SIG-M5 treated with dmso at 0.1 percent for 504 hours (cell line): ENCODE measurements around the gene GARS1.
"Not testable (repeated sequence)": the region's sequence is repeated elsewhere in the genome, so short reads cannot be mapped to it uniquely, and the experiment has no call there.

ENCODE experiments used
- DNase-seq: peaks from one replicate; lab custom pipeline; 2025; ENCODE audit not compliant: unreplicated experiment; lab: John Stamatoyannopoulos, UW

Gene GARS1

GRCh38 chr7:30594540-30595435 is at the start of gene GARS1:
GARS1 (plus strand) TSS chr7:30594878; CDS start chr7:30594922, 44 bp downstream.
- peak; percentile 70 for DNase-seq

DNA sequence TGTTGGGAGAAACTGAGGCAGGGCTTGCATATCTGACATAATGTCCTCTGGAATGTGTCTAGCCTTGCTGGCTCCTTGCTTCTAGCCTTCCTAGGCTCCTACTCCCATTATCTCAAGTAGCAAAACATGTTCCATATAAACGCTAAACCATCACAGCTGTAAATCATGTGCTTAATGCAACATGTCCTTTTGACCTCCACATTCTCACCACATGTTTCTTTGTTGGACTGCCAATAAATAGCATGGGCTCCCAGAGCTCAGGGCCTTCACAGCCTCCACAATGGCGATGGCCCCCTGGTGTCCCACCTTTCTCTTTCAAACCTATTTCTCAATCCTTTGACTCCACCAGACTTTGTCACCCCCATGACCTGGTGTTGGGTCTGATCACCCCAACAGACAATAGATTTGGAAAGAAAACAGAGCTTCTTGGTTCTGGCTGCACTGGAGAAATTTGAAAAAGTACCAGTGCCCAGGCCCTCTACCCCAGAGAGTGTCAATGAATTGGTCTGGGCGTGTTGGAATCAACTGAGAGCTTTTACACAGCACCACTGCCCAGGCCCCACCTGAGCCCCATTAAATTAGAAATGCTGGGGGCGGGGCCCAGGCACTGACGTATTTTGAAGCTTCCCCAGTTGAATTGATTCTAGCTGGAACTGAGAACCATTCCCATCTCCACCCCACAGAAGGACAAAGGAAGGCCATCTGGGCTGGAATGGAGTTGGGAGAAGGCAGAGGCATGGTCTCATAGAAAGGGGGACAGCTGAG is 48.7 kb upstream of the GARS1 start:
- no peak for DNase-seq

DNA sequence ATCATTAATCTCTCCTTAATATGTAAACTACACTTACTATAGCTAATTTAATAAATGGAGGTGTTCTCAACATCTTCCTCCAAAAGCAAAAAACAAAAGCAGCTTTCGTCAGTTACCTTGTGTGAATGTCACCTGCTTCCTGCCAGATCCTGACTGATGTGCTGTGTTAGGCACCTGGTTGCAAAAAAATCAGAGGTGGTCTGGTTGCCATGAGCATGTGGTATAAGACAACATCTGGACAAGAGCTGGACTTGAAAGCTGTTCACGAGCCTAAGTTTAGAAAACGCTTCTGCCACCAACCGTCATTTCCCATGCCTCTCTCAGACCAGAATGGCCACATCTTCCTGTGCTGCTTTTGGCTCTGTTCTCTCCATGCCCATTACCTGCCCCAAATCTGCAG is 48.1 kb upstream of the GARS1 start:
- DNase-seq, result no peak

DNA sequence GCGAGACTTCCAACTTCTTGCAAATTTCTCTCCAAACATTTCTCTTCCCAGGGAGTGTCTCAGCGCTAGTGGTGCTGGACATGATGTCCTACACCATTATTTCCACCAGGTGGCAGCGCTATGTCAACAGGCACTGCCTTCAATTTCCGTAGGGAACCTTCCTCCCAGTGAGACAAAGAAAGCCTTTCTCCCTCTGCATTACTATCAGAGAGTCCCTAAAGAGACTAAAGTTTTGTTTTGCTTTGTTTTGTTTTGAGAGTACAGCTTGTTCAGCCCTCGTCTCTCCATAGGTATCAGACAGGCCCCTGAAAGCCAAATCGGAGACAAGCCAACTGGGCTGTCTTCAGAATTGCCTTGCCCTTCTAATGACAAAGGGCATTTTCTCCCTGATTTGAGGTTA is 45.8 kb upstream of the GARS1 start:
- peak; percentile 70 for DNase-seq

- DNase-seq, result no peak
Observed at GRCh38 chr7:30549931-30550493, 44.7 kb upstream of the GARS1 start.

DNA sequence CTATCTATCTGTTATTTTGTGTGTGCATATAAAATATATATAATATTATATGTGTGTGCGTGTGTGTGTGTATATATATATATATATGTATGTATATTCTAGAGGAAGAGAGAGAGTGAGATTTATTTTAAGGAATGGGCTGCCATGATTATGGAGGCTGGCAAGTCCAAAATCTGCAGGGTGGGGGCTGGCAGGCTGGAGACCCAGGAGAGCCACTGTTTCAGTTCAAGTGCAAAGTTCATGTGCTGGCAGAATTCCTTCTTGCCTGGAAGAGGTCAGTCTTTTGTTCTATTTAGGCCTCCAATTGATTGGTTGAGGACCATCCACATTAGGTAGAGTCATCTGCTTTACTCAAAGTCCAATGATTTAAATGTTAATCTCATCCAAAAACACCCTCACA is 42.3 kb upstream of the GARS1 start:
- no peak for DNase-seq

GRCh38 chr7:30553141-30553540 is 41.5 kb upstream of the GARS1 start:
- no peak for DNase-seq

- no peak for DNase-seq
Observed at GRCh38 chr7:30553546-30553945, 41.1 kb upstream of the GARS1 start.

- DNase-seq, result no peak
Observed at GRCh38 chr7:30555525-30555924, 39.2 kb upstream of the GARS1 start.

DNA sequence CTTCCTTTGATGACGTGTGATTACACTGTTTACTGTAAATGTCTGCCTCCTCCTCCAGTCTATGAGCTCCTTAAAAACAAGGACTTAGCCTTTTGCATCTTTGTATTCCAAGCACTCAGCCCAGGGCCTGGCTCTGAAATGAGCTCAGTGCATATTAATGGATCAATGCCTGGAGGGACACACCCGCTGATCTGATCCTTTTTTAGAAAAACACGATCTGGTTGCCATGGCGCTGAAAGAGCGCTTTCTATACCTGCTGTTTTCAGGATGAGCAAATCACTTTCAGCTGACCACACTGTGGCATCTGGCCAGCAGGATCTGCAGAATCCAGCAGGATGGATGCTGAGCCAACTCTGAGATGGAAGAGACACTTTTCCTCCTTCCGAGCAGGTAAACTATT is 37.8 kb upstream of the GARS1 start:
- no peak for DNase-seq

DNA sequence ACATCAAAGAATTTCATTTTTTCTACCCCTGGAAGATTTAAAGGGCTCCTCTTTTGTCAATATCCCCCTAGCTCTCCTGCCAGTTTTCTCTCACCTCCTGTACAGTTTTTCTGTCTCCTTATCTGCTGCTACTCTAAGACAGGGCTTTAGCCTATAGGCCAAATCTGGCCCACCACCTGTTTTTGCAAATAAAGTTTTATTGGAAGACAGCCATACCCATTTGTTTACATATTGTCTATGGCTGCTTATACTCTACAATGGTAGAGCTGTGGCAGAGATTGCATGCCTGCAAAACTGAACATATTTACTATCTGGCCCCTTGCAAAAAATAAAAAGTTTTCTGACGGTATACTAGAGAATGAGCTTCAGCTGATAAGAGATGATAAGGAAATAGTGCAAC is 37.4 kb upstream of the GARS1 start:
- no peak for DNase-seq

DNA sequence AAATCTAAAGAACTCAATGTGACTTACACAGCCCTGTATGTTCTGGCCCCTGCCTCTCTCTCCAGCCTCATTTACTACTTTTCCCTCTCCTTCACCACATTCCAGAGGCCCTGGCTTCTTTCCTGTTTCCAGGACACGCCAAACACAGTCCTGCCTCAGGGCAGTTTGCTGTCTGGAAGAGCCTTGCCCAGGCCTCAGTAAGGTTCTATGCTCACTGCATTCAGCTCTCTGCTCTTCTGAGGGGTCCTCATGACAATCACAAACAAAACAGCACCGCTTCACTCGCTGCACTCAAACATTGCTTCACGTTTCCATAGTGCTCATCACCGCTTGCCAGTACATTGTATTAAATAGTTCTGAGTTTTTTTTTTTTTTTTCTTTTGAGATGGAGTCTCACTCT is 35.1 kb upstream of the GARS1 start:
- DNase-seq, result no peak

DNA sequence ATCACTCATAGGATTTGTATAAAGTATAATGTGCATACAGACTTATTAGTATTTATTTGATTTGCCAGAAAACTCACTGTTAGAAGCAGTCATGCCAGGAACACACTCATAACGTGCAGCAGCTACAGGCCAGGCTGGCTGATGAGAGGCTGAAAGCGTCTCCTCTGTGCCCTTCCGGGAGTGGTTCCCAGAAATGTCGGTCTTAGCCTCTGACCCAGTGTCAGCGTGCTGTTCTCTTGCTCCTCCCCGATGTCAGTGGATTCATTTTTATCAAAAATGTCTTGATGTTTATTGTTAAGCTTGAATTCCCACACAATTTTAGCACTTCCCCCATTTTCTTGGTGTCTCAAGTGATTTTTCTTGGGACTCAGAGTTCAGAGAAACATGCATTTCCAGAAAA is 33.3 kb upstream of the GARS1 start:
- no peak for DNase-seq

GRCh38 chr7:30562498-30562897 is 32.2 kb upstream of the GARS1 start:
- DNase-seq, result no peak

DNA sequence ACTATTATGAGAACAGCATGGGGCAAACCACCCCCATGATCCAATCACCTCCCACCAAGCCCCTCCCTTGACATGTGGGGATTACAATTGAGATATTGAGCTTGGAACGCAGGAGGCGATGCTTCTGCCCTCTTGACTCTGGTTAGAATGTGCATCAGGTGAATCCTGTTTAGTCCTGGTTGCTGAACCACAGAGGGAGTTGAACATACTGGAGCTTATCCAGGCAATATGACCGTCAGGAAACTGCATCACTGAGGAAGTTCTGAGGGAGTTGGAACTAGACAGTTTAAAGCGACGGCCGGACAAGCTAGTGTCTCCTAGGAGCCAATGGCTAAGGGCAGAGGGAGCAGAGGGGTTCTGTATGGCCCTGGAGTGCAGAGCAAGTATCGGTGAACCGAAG is 31.8 kb upstream of the GARS1 start:
- no peak for DNase-seq

GRCh38 chr7:30563326-30563942 is 31.2 kb upstream of the GARS1 start:
- no peak for DNase-seq

- peak; percentile 76 for DNase-seq
Observed at GRCh38 chr7:30564243-30564892, 30.3 kb upstream of the GARS1 start.

GRCh38 chr7:30566596-30566995 is 28.1 kb upstream of the GARS1 start:
- DNase-seq, result no peak

DNA sequence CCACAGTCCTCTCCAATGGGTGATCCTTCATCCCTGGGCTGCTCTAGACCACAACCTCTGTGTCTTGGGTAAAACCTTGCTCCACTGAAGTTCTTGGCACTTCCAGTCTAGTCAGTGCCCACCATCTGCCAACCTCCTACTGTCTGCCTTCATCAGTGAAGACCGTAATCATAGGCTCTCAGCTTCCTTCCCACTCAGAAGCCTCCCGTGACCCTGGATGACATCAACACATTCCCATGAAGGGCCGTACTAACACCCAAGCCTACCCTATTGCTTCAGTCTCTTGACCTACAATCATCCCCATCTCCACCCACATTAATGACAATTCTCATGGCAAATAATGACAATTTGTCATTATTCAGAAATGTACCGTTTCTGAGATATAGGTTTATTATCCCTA is 27.6 kb upstream of the GARS1 start:
- DNase-seq, result no peak

- DNase-seq, result not testable (repeated sequence)
Observed at GRCh38 chr7:30570238-30570637, 24.4 kb upstream of the GARS1 start.
